ENCODE measurements around the gene GNA14. TPM values are rescaled to one million over a fixed set of nuclear protein-coding genes. Genes with fewer than 3 reads are reported as not detected.

GNA14 gene
- total RNA-seq, 2 experiments from 2014 or later, result not detected

DNA sequence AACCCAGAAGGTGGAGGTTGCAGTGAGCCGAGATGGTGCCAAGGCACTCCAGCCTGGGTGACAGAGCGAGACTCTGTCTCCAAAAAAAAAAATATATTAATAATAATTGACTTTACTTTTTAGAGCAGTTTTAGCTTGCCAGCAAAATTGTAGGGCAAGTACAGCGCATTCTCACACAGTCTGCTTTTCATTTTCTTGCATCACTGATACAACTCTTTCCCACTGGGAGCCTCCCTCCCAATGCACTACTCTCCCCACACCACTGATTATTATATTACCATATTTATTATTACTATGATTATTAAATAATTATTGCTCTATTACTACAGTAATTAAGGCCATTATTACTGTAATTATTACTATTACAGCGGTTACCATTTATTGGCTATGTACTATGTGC is 212.8 kb downstream of the GNA14 start:
- H3K9me3 ChIP-seq (ENCODE audit: low read length), result no peaks in the 10 kb centered on the region
- H3K36me3 ChIP-seq (ENCODE audit: insufficient read depth, low read length), result no peaks in the 10 kb centered on the region
- intact Hi-C loops (cut with micrococcal nuclease; ENCODE audit: unreplicated experiment), result no loop called here
- no peaks in the 10 kb centered on the region for H4K20me1 ChIP-seq (ENCODE audit: insufficient read depth, low read length)
- H3K79me2 ChIP-seq (ENCODE audit: insufficient read depth, low read depth, low read length), result no peaks in the 10 kb centered on the region
- no peak overlapping the region for H3K4me3 ChIP-seq (ENCODE audit: low read depth, low read length, poor library complexity, severe bottlenecking)
- no peak overlapping the region for H3K27ac ChIP-seq (ENCODE audit: low read depth, low read length, poor library complexity, severe bottlenecking)
- BruUV-seq (replicated peaks), result no TSS peak
- H3K4me2 ChIP-seq (ENCODE audit: low read length), result no peak overlapping the region
- no peak for DNase-seq (ENCODE audit: low spot score)
- no peaks in the 10 kb centered on the region for H3K4me1 ChIP-seq (ENCODE audit: insufficient read depth, low read length, poor library complexity, severe bottlenecking)
- CTCF ChIA-PET (ENCODE audit: unreplicated experiment), result no interaction called here
- no peak for TF ChIP-seq EZH2phosphoT487 (IDR thresholded peaks at IDR 0.05; ENCODE audit: borderline replicate concordance, low read depth, low read length)
- TF ChIP-seq, protein P1, sequence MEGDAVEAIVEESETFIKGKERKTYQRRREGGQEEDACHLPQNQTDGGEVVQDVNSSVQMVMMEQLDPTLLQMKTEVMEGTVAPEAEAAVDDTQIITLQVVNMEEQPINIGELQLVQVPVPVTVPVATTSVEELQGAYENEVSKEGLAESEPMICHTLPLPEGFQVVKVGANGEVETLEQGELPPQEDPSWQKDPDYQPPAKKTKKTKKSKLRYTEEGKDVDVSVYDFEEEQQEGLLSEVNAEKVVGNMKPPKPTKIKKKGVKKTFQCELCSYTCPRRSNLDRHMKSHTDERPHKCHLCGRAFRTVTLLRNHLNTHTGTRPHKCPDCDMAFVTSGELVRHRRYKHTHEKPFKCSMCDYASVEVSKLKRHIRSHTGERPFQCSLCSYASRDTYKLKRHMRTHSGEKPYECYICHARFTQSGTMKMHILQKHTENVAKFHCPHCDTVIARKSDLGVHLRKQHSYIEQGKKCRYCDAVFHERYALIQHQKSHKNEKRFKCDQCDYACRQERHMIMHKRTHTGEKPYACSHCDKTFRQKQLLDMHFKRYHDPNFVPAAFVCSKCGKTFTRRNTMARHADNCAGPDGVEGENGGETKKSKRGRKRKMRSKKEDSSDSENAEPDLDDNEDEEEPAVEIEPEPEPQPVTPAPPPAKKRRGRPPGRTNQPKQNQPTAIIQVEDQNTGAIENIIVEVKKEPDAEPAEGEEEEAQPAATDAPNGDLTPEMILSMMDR (conservative IDR thresholded peaks at IDR 0.05; ENCODE audit: low read length), result no peak
- POLR2A ChIA-PET, result interaction anchor here (0.6 kb wide), 1 partner anchor 790 kb away, joined by 3 read pairs; no protein-coding TSS in a partner anchor
- no peaks in the 10 kb centered on the region for H3K9me2 ChIP-seq (ENCODE audit: insufficient read depth, low read length)
- no peak overlapping the region for H2AFZ ChIP-seq (ENCODE audit: low read length)

DNA sequence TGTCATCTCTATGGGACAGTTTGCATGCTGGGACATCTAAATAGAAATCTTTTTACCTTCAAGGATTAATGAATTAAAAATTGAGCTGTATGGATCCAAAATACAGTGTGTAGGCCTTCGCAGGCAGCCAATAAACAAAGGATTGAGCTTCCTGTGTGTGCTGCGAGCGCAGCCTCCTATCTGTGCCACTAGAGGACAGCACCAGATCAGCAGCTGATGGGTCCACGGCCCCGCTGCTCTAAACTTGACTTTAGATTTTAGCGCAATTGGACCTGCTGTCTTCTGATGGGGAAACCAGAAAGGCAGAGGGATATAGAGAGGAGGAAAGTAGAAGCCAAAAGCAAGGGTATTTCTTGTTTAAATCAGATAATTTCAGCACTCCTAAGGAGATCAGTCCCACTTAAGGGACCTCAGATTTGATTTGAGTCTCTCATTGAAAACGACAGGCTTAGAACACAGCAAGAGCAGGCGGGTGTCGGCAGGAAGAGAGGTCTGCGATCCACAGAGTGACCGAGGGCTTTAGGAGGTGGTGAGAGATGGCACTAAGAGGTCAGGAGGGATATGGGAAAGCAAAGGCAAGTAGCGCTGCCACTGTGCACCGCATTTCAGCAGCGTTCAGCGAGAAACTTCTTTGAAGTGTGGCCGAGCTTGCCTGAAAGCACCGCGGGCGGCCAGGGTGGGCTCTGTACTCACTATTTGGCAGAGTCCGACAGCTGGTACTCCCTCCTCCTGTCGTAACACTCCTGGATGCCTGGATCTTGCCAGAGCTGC is 214.3 kb downstream of the GNA14 start:
- DNase-seq (ENCODE audit: low spot score), result peak; percentile 42
- Histone ChIP-seq H3K4me3 (ENCODE audit: low read depth, low read length, poor library complexity, severe bottlenecking) (no peak overlapping the region), H3K4me2 (ENCODE audit: low read length) (no peak overlapping the region), H3K27ac (ENCODE audit: low read depth, low read length, poor library complexity, severe bottlenecking) (no peak overlapping the region), H4K20me1 (ENCODE audit: insufficient read depth, low read length) (no peaks in the 10 kb centered on the region), H3K9me2 (ENCODE audit: insufficient read depth, low read length) (no peaks in the 10 kb centered on the region), H3K36me3 (ENCODE audit: insufficient read depth, low read length) (no peaks in the 10 kb centered on the region), H2AFZ (ENCODE audit: low read length) (no peak overlapping the region), H3K79me2 (ENCODE audit: insufficient read depth, low read depth, low read length) (no peaks in the 10 kb centered on the region), H3K4me1 (ENCODE audit: insufficient read depth, low read length, poor library complexity, severe bottlenecking) (no peaks in the 10 kb centered on the region), H3K9me3 (ENCODE audit: low read length) (no peaks in the 10 kb centered on the region)
- no TSS peak for BruUV-seq (replicated peaks)
- no peak for TF ChIP-seq EZH2phosphoT487 (IDR thresholded peaks at IDR 0.05; ENCODE audit: borderline replicate concordance, low read depth, low read length)
- TF ChIP-seq, protein P1 (conservative IDR thresholded peaks at IDR 0.05; ENCODE audit: low read length), result peak; percentile 87
- ChIA-PET CTCF (ENCODE audit: unreplicated experiment) (no interaction called here), POLR2A (interaction anchor here (0.6 kb wide), 1 partner anchor 425 kb away, joined by 6 read pairs; no protein-coding TSS in a partner anchor)
- intact Hi-C loops (cut with micrococcal nuclease; ENCODE audit: unreplicated experiment), result no loop called here

DNA sequence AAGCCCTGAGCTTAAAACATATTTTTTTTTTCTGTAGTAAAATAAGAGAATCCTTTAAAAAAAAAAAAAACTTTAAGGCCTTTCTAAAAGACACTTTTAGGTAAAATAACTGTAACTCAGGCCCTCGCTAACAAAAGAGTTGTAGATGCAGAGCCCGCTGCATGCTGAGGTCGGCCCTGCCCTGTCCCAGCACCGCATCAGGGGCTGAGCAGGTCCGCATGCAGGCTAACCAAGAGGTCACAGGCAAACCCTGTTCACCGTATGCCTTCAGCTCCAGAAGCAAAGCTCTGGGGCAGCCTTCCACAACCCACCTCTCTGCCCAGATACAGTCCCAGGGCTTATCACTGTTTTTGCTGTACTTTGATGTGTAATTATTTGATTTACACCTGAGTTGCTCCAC is 216.1 kb downstream of the GNA14 start:
- intact Hi-C loops (cut with micrococcal nuclease; ENCODE audit: unreplicated experiment), result no loop called here
- Histone ChIP-seq H3K4me2 (ENCODE audit: low read length) (no peak overlapping the region), H3K79me2 (ENCODE audit: insufficient read depth, low read depth, low read length) (no peaks in the 10 kb centered on the region), H3K4me3 (ENCODE audit: low read depth, low read length, poor library complexity, severe bottlenecking) (no peak overlapping the region), H3K36me3 (ENCODE audit: insufficient read depth, low read length) (no peaks in the 10 kb centered on the region), H4K20me1 (ENCODE audit: insufficient read depth, low read length) (no peaks in the 10 kb centered on the region), H2AFZ (ENCODE audit: low read length) (no peak overlapping the region), H3K9me3 (ENCODE audit: low read length) (no peaks in the 10 kb centered on the region), H3K27ac (ENCODE audit: low read depth, low read length, poor library complexity, severe bottlenecking) (no peak overlapping the region), H3K9me2 (ENCODE audit: insufficient read depth, low read length) (no peaks in the 10 kb centered on the region), H3K4me1 (ENCODE audit: insufficient read depth, low read length, poor library complexity, severe bottlenecking) (no peaks in the 10 kb centered on the region)
- BruUV-seq (replicated peaks), result no TSS peak
- no peak for TF ChIP-seq EZH2phosphoT487 (IDR thresholded peaks at IDR 0.05; ENCODE audit: borderline replicate concordance, low read depth, low read length)
- TF ChIP-seq, protein P1 (conservative IDR thresholded peaks at IDR 0.05; ENCODE audit: low read length), result no peak
- ChIA-PET POLR2A (interaction anchor here (0.6 kb wide), 2 partner anchors 673 to 693 kb away, joined by 3 read pairs; no protein-coding TSS in a partner anchor), CTCF (ENCODE audit: unreplicated experiment) (no interaction called here)
- DNase-seq (ENCODE audit: low spot score), result no peak

All from OCI-LY7 (cell line).